ENCODE results near the gene ADAM23. TPM values are rescaled to one million over a fixed set of nuclear protein-coding genes. Genes with fewer than 3 reads are reported as not detected.

Gene ADAM23
- total and polyA plus RNA-seq, 8 donors = 0.85 to 3.9 (median 1.4) TPM; not detected in 1

GRCh38 chr2:206647985-206648384, 204.7 kb downstream of the ADAM23 start:
- intact Hi-C loops (cut with DNase I; ENCODE audit: low total_unique reads) = no loop called here
- Histone ChIP-seq H3K27me3 (peaks cover 0 to 9% (median 0%) of the 10 kb centered on the region in 3 donors), H3K9me3 (no peaks in the 10 kb centered on the region), H3K4me1 (no peaks in the 10 kb centered on the region), H3K4me3 (no peak overlapping the region), H3K36me3 (no peaks in the 10 kb centered on the region), H3K27ac (no peak overlapping the region)
- 52 to 73% (median 70%) methylated on average over 1 of the region's 1 CpG for WGBS, 5 donors
- TF ChIP-seq CTCF (IDR thresholded peaks at IDR 0.05) = no peak
- no peak for TF ChIP-seq POLR2AphosphoS5 (IDR thresholded peaks at IDR 0.05)
- no peak for TF ChIP-seq EP300 (IDR thresholded peaks at IDR 0.05)
- TF ChIP-seq POLR2A (IDR thresholded peaks at IDR 0.05) = no peak
- no peak for DNase-seq

- no peak for DNase-seq
- Histone ChIP-seq H3K36me3 (no peaks in the 10 kb centered on the region), H3K27ac (no peak overlapping the region), H3K9me3 (peaks cover 0 to 17% (median 11%) of the 10 kb centered on the region in 4 donors), H3K27me3 (no peaks in the 10 kb centered on the region), H3K4me3 (no peak overlapping the region), H3K4me1 (no peaks in the 10 kb centered on the region)
- TF ChIP-seq POLR2A (IDR thresholded peaks at IDR 0.05) (no peak), CTCF (IDR thresholded peaks at IDR 0.05) (no peak), EP300 (IDR thresholded peaks at IDR 0.05) (no peak), POLR2AphosphoS5 (IDR thresholded peaks at IDR 0.05) (no peak)
- WGBS, 5 donors = 82 to 96% (median 90%) methylated on average over 1 of the region's 1 CpG
- intact Hi-C loops (cut with DNase I; ENCODE audit: low total_unique reads) = no loop called here
Observed at GRCh38 chr2:206657087-206657486, 213.8 kb downstream of the ADAM23 start.

GRCh38 chr2:206665251-206665650, 221.9 kb downstream of the ADAM23 start:
- 72 to 83% (median 78%) methylated on average over 3 of the region's 3 CpGs for WGBS, 5 donors
- Histone ChIP-seq H3K4me1 (no peaks in the 10 kb centered on the region), H3K36me3 (no peaks in the 10 kb centered on the region), H3K27ac (no peak overlapping the region), H3K27me3 (peaks cover 0 to 9% (median 0%) of the 10 kb centered on the region in 3 donors), H3K9me3 (no peaks in the 10 kb centered on the region), H3K4me3 (no peak overlapping the region)
- no peak for DNase-seq
- TF ChIP-seq POLR2A (IDR thresholded peaks at IDR 0.05) = no peak
- TF ChIP-seq POLR2AphosphoS5 (IDR thresholded peaks at IDR 0.05) = no peak
- no peak for TF ChIP-seq EP300 (IDR thresholded peaks at IDR 0.05)
- intact Hi-C loops (cut with DNase I; ENCODE audit: low total_unique reads) = no loop called here

Other genes starting within 250 kb of the ADAM23 start
- 10 to 100 TPM in 2 of 5 donors, 1 to 10 TPM in 3; 5.8 to 38.5 (median 8.9) TPM for gene ZDBF2, start 168.9 kb upstream of the ADAM23 start, total RNA-seq
- 1 to 10 TPM in 2 of 3 donors, under 1 TPM in 1; 0.93 to 1.4 (median 1.1) TPM for gene ZDBF2, start 168.9 kb upstream of the ADAM23 start, polyA plus RNA-seq
- gene FAM237A, start 199.0 kb downstream of the ADAM23 start, total RNA-seq = not detected
- not detected for gene FAM237A, start 199.0 kb downstream of the ADAM23 start, polyA plus RNA-seq